ENCODE measurements around the gene MRPL14.
A peak's percentile ranks its signal among the peaks of the same experiment; 100 is the strongest.

The MRPL14 gene

DNA sequence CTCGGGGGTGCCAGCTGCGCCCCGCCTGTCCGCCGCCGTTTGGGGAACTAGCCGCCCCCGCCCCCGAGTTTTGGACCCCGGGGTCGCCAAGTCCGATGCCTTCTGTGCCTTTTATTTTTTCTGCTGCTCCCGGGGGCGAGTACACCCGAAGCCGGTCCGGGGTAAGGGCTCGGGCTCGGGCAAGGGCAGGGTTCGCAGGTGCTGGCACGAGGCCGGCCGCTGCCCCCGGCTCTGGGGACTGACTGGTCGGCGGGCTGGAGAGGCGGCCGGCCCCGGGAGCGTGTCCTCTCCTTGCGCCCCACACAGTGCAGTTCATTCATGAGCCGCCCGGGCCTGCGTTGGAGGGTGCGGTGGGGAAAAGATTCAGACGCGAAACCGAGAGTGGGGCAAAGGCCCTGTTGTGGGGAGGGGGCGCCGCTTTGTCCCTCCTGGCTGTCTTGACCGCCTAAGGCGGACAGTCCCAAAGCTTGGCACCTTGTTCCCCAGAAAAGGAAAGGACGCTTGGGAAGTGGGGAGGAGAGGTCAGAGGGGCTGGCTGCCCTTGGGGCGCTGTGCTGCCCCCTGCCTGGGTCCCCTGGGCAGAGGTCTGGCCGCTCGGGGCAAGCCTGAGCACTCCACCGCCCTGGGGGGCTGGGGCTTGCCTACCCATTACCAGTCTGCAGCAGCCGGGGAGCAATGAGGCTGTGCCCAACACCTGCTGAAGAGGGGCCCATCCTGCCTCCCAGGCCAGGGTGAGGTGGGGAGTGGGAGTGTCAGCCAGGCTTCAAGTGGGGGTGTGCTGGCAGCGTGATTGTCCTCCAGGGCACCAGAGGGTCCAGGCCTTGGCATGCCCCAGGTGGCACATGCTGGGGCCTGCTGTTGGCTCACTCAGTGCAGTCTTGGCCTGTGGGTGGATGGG is 1.0 kb upstream of the MRPL14 start:
- DNase-seq (ENCODE audit: low read depth): peak; percentile 10
- peak overlapping the region; percentile 78 for H3K4me3 ChIP-seq (ENCODE audit: control insufficient read depth, low read depth, low read length)
- TF ChIP-seq, protein P1, sequence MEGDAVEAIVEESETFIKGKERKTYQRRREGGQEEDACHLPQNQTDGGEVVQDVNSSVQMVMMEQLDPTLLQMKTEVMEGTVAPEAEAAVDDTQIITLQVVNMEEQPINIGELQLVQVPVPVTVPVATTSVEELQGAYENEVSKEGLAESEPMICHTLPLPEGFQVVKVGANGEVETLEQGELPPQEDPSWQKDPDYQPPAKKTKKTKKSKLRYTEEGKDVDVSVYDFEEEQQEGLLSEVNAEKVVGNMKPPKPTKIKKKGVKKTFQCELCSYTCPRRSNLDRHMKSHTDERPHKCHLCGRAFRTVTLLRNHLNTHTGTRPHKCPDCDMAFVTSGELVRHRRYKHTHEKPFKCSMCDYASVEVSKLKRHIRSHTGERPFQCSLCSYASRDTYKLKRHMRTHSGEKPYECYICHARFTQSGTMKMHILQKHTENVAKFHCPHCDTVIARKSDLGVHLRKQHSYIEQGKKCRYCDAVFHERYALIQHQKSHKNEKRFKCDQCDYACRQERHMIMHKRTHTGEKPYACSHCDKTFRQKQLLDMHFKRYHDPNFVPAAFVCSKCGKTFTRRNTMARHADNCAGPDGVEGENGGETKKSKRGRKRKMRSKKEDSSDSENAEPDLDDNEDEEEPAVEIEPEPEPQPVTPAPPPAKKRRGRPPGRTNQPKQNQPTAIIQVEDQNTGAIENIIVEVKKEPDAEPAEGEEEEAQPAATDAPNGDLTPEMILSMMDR (conservative IDR thresholded peaks at IDR 0.05; ENCODE audit: control insufficient read depth, insufficient read depth, low read depth, low read length): no peak

DNA sequence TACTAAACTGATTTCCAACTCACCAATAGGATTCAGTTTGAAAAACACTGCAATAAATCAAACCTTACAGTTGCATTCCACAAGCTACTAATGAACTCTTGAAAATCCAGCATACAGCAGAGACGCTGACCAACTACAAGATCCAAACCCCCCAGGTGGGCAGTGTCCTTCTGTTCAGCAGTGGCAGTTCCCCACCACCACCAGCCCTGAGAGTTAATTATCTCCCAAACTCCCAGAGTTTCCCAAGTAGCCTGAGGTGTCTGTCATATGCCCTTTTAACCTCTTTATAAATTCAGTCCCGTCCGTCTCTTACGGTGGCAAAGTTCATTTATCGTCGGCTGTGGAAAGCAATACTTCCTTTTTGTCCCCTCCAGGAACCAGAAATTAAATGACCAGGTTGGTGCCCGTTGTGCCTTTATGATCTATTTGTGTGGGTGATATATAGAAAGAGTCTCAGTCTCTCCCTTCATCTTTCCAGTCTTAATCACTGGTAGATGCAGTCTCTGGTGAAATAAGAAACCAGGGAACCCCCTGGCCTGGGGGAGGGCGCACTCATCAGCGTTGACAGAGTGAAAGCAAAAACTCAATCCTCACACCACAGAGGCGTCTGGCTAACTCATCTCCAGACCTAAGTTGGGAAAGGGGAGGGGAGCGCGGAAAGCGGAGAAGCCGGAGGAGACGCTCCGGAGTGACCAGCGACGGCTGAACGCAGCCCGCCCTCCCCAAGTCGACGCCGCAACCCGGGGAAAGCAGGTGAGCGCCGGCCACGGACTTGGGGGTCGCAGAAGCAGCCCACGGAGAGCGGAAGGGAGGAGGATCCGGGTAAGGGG is 717 bp downstream of the MRPL14 start:
- peak overlapping the region; percentile 67 for H3K4me3 ChIP-seq (ENCODE audit: control insufficient read depth, low read depth, low read length)
- DNase-seq (ENCODE audit: low read depth): peak; percentile 77
- TF ChIP-seq, protein P1 (conservative IDR thresholded peaks at IDR 0.05; ENCODE audit: control insufficient read depth, insufficient read depth, low read depth, low read length): no peak

DNA sequence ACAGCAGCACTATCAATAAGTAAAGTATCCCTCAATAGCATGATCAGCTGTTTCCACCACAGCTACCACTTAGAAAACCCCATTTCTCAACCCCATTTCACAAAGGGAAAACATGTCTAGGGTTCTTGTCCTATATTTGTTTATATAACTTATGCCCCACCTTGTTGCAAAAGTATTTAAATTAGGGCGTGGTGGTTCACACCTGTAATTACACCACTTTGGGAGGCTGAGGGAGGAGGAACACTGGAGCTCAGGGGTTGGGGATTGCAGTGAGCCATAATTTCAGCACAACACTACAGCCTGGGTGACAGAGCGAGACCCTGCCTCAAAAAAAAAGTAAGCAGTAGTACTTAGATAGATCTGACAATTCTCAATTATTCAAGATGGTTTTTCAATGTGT is 3.7 kb downstream of the MRPL14 start:
- H3K4me3 ChIP-seq (ENCODE audit: control insufficient read depth, low read depth, low read length): no peak overlapping the region
- TF ChIP-seq, protein P1 (conservative IDR thresholded peaks at IDR 0.05; ENCODE audit: control insufficient read depth, insufficient read depth, low read depth, low read length): no peak
- no peak for DNase-seq (ENCODE audit: low read depth)

DNA sequence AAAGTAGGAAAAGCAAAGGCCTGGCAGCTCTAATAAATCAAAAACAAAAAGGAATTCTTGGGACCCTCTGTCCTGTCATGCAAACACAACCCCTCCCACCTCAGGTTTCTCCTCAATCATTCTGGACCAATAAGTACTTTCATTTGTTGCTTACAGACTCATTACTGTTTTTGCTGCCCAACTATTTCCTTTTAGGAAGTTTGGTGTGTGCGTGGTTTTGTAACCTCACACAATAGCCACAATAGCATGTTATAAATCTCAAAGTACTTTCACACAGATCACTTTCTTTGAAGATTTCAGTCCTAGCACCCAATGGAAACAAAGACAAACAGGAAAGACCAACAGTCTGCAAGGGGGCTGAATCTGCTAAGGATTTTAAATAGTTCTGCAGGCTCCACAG is 4.5 kb downstream of the MRPL14 start:
- peak; percentile 44 for DNase-seq (ENCODE audit: low read depth)
- H3K4me3 ChIP-seq (ENCODE audit: control insufficient read depth, low read depth, low read length): no peak overlapping the region
- TF ChIP-seq, protein P1 (conservative IDR thresholded peaks at IDR 0.05; ENCODE audit: control insufficient read depth, insufficient read depth, low read depth, low read length): no peak

DNA sequence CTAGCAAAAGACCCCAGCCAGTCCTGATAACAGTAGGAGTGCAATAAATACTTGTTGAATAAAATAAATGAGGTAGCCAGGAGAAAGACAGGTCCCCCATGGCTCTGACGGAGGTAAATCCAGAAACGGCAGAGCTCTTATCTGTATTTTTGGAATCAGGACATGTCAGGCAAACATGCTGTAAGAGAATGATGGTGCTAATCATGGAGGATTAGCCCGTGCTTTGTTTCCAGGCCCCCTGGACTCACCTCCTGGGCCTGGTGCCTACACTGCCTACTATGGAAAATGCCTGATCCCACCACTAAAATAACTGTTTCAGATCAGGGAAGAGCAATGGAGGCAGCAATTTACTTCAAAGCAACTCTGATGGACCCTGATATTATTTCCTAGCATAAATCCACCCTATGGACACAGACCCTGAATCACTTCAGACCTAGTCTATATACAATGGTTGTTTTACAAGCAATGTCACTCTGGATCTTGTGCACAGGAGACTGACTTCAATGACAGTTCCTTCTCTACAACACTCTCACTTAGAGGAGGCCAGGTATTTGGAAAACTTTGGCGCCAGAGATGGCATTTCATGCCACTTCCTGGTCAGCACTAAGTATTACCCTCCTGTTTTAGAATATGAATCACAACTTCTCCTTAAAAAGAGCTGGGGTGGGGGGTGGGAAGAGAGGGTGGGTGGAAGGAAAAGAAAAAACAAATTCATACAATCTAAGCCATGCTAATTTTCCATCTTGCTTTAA is 6.4 kb downstream of the MRPL14 start:
- TF ChIP-seq, protein P1 (conservative IDR thresholded peaks at IDR 0.05; ENCODE audit: control insufficient read depth, insufficient read depth, low read depth, low read length): no peak
- no peak overlapping the region for H3K4me3 ChIP-seq (ENCODE audit: control insufficient read depth, low read depth, low read length)

DNA sequence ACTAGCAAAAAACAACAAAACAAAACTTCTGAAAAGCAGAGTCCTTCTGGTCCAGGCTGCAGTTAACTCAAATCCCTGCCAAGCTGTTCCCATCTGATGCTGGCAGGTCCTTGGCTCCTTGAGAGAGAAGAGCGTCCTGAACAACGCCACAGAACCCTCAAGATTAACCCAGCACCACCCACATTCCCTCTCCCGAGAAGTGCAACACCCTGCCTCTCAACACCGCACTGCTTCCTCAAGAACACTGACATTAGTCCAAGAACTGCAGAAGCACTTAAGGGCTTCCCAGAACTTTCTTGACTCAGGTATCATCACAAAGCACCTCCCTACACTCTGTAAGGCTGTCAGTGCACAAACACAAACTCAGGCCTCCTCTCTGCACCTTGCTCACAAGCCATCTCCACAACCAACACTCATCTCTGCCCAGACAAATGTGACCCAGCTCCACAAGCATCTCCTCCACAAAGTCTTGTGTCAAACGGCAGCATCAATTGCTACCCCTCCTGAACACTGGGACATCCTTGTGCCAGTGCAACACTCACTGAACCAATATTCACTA is 7.5 kb downstream of the MRPL14 start:
- TF ChIP-seq, protein P1 (conservative IDR thresholded peaks at IDR 0.05; ENCODE audit: control insufficient read depth, insufficient read depth, low read depth, low read length): no peak
- no peak overlapping the region for H3K4me3 ChIP-seq (ENCODE audit: control insufficient read depth, low read depth, low read length)
- DNase-seq (ENCODE audit: low read depth): peak; percentile 18

More for the DNA sequence above, 6.4 kb downstream of the MRPL14 start:
- DNase-seq (ENCODE audit: low read depth): no peak
